ENCODE measurements around the gene UBTD2.

Gene UBTD2

DNA sequence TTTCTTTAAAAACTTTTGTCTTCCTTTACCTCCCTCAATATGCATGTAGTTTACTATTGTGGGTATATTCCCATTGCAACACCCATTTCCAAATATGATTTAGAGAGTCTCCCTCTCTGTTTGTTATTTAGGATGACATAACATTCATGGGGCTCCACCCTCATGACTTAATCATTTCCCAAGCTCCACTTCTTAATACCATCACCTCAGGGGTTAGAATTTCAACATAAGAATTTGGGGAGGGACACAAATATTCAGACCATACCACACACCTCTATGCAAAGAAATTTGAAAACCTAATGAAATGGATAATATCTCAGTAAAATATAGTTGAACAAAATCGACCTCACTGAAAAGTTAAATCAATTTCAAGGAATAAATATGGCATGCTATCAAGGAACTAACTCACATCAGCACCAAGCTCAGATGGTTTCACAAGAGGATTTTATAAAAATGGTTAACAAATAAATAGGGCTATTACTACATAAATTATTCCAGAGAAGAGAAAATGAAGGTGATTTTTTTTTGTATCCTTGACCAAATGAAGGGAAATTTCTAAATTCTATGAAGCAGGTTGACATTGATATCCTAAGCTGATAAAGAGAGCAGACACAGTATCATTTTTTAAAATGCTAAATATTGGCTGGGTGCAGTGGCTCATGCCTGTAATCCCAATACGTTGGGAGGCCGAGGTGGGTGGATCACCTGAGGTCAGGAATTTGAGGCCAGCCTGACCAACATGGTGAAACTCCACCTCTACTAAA lies 20.2 kb upstream of the UBTD2 start (continued):
- no peak for TF ChIP-seq KLF9 (tag by site-specific recombination; IDR thresholded peaks at IDR 0.05; ENCODE audit: low read depth)
- TF ChIP-seq ZNF843 (tag by site-specific recombination; IDR thresholded peaks at IDR 0.05), result no peak
- peak; percentile 55; the same call in 1 of the 2 replicates for TF ChIP-seq ZNF184 (tag by site-specific recombination; IDR thresholded peaks at IDR 0.05)
- no peak for TF ChIP-seq ZNF140 (tag by site-specific recombination; IDR thresholded peaks at IDR 0.05)
- TF ChIP-seq ZNF626 (tag by site-specific recombination; IDR thresholded peaks at IDR 0.05), result no peak
- no peak for TF ChIP-seq ZBTB48 (tag by site-specific recombination; IDR thresholded peaks at IDR 0.05)
- TF ChIP-seq ZNF585B (tag by site-specific recombination; IDR thresholded peaks at IDR 0.05), result no peak
- no peak for TF ChIP-seq ZNF600 (tag by site-specific recombination; IDR thresholded peaks at IDR 0.05)
- peak; percentile 56 for TF ChIP-seq SP3 (tag by site-specific recombination; IDR thresholded peaks at IDR 0.05)
- TF ChIP-seq, protein P1, sequence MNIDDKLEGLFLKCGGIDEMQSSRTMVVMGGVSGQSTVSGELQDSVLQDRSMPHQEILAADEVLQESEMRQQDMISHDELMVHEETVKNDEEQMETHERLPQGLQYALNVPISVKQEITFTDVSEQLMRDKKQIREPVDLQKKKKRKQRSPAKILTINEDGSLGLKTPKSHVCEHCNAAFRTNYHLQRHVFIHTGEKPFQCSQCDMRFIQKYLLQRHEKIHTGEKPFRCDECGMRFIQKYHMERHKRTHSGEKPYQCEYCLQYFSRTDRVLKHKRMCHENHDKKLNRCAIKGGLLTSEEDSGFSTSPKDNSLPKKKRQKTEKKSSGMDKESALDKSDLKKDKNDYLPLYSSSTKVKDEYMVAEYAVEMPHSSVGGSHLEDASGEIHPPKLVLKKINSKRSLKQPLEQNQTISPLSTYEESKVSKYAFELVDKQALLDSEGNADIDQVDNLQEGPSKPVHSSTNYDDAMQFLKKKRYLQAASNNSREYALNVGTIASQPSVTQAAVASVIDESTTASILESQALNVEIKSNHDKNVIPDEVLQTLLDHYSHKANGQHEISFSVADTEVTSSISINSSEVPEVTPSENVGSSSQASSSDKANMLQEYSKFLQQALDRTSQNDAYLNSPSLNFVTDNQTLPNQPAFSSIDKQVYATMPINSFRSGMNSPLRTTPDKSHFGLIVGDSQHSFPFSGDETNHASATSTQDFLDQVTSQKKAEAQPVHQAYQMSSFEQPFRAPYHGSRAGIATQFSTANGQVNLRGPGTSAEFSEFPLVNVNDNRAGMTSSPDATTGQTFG (tag by site-specific recombination; IDR thresholded peaks at IDR 0.05; ENCODE audit: borderline replicate concordance), result no peak
- no peak for TF ChIP-seq ZNF677 (tag by site-specific recombination; IDR thresholded peaks at IDR 0.05)
- no peak for TF ChIP-seq ZNF792 (tag by site-specific recombination; IDR thresholded peaks at IDR 0.05)
- peak; percentile 57; the same call in 1 of the 2 replicates for TF ChIP-seq SP7 (tag by site-specific recombination; IDR thresholded peaks at IDR 0.05)
- peak; percentile 31; the same call in 1 of the 2 replicates for TF ChIP-seq ZNF394 (tag by site-specific recombination; IDR thresholded peaks at IDR 0.05; ENCODE audit: borderline replicate concordance)
- TF ChIP-seq, protein P2, sequence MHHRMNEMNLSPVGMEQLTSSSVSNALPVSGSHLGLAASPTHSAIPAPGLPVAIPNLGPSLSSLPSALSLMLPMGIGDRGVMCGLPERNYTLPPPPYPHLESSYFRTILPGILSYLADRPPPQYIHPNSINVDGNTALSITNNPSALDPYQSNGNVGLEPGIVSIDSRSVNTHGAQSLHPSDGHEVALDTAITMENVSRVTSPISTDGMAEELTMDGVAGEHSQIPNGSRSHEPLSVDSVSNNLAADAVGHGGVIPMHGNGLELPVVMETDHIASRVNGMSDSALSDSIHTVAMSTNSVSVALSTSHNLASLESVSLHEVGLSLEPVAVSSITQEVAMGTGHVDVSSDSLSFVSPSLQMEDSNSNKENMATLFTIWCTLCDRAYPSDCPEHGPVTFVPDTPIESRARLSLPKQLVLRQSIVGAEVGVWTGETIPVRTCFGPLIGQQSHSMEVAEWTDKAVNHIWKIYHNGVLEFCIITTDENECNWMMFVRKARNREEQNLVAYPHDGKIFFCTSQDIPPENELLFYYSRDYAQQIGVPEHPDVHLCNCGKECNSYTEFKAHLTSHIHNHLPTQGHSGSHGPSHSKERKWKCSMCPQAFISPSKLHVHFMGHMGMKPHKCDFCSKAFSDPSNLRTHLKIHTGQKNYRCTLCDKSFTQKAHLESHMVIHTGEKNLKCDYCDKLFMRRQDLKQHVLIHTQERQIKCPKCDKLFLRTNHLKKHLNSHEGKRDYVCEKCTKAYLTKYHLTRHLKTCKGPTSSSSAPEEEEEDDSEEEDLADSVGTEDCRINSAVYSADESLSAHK (tag by site-specific recombination; IDR thresholded peaks at IDR 0.05), result no peak
- TF ChIP-seq, protein P3, sequence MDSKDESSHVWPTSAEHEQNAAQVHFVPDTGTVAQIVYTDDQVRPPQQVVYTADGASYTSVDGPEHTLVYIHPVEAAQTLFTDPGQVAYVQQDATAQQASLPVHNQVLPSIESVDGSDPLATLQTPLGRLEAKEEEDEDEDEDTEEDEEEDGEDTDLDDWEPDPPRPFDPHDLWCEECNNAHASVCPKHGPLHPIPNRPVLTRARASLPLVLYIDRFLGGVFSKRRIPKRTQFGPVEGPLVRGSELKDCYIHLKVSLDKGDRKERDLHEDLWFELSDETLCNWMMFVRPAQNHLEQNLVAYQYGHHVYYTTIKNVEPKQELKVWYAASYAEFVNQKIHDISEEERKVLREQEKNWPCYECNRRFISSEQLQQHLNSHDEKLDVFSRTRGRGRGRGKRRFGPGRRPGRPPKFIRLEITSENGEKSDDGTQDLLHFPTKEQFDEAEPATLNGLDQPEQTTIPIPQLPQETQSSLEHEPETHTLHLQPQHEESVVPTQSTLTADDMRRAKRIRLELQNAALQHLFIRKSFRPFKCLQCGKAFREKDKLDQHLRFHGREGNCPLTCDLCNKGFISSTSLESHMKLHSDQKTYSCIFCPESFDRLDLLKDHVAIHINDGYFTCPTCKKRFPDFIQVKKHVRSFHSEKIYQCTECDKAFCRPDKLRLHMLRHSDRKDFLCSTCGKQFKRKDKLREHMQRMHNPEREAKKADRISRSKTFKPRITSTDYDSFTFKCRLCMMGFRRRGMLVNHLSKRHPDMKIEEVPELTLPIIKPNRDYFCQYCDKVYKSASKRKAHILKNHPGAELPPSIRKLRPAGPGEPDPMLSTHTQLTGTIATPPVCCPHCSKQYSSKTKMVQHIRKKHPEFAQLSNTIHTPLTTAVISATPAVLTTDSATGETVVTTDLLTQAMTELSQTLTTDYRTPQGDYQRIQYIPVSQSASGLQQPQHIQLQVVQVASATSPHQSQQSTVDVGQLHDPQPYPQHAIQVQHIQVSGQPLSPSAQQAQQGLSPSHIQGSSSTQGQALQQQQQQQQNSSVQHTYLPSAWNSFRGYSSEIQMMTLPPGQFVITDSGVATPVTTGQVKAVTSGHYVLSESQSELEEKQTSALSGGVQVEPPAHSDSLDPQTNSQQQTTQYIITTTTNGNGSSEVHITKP (tag by site-specific recombination; IDR thresholded peaks at IDR 0.05), result no peak
- no peak for TF ChIP-seq ZNF610 (tag by site-specific recombination; IDR thresholded peaks at IDR 0.05; ENCODE audit: borderline replicate concordance)
- no peak for TF ChIP-seq ZNF354C (tag by site-specific recombination; IDR thresholded peaks at IDR 0.05; ENCODE audit: borderline replicate concordance, low read depth)
- TF ChIP-seq ZNF629 (tag by site-specific recombination; IDR thresholded peaks at IDR 0.05), result peak; percentile 88
- TF ChIP-seq KLF7 (tag by site-specific recombination; IDR thresholded peaks at IDR 0.05; ENCODE audit: borderline replicate concordance), result no peak
- no peak for TF ChIP-seq ZNF37A (tag by site-specific recombination; IDR thresholded peaks at IDR 0.05)
- no peak for TF ChIP-seq KLF16 (tag by site-specific recombination; IDR thresholded peaks at IDR 0.05)
- no peak for TF ChIP-seq ZNF132 (tag by site-specific recombination; IDR thresholded peaks at IDR 0.05; ENCODE audit: borderline replicate concordance)
- TF ChIP-seq ZNF239 (tag by site-specific recombination; IDR thresholded peaks at IDR 0.05), result no peak
- no peak for TF ChIP-seq GLIS2 (tag by site-specific recombination; IDR thresholded peaks at IDR 0.05)
- no peak for TF ChIP-seq ZFHX2 (tag by site-specific recombination; conservative IDR thresholded peaks at IDR 0.05)
- TF ChIP-seq ZNF701 (tag by site-specific recombination; IDR thresholded peaks at IDR 0.05), result no peak
- TF ChIP-seq ZFP3 (tag by site-specific recombination; IDR thresholded peaks at IDR 0.05; ENCODE audit: low read depth), result no peak
- no peak for TF ChIP-seq WT1 (tag by site-specific recombination; IDR thresholded peaks at IDR 0.05)
- no peak for TF ChIP-seq ZNF404 (tag by site-specific recombination; IDR thresholded peaks at IDR 0.05)
- no peak for TF ChIP-seq ZIC2 (tag by site-specific recombination; IDR thresholded peaks at IDR 0.05)
- TF ChIP-seq, protein P4, sequence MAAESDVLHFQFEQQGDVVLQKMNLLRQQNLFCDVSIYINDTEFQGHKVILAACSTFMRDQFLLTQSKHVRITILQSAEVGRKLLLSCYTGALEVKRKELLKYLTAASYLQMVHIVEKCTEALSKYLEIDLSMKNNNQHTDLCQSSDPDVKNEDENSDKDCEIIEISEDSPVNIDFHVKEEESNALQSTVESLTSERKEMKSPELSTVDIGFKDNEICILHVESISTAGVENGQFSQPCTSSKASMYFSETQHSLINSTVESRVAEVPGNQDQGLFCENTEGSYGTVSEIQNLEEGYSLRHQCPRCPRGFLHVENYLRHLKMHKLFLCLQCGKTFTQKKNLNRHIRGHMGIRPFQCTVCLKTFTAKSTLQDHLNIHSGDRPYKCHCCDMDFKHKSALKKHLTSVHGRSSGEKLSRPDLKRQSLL (tag by site-specific recombination; IDR thresholded peaks at IDR 0.05), result no peak; the same call in 1 of the 2 replicates
